H9 (cell line): Measurements from ENCODE around the gene POU6F2. TPM values are rescaled to one million over a fixed set of nuclear protein-coding genes. Genes with fewer than 3 reads are reported as not detected.

ENCODE experiments used
- DNase-seq: peaks from one replicate; pipeline ENCODE4 v3.0.0-alpha.2; 2017
- H2AFZ ChIP-seq: one replicate; pipeline ENCODE4 v1.6.1; 2013; ENCODE audit warnings: mild to moderate bottlenecking, low read length, control low read depth, moderate library complexity
- H2AK5ac ChIP-seq: 2 replicates; pipeline ENCODE4 v1.6.1; 2013; ENCODE audit warnings: low read length, control low read depth, mixed read lengths; ENCODE audit not compliant: insufficient read length
- H2BK120ac ChIP-seq: one replicate; pipeline ENCODE4 v1.6.1; 2013; ENCODE audit warnings: low read depth, mild to moderate bottlenecking, low read length, control low read depth, inconsistent platforms; ENCODE audit not compliant: poor library complexity, severe bottlenecking
- H2BK12ac ChIP-seq: 2 replicates; pipeline ENCODE4 v1.6.1; 2013; ENCODE audit warnings: low read length, control low read depth, mixed read lengths, low read depth; ENCODE audit not compliant: insufficient read length
- H2BK15ac ChIP-seq: 2 replicates; pipeline ENCODE4 v1.6.1; 2013; ENCODE audit warnings: low read depth, low read length, control low read depth
- H2BK20ac ChIP-seq: one replicate; pipeline ENCODE4 v1.6.1; 2013; ENCODE audit warnings: low read depth, mild to moderate bottlenecking, low read length, control low read depth, inconsistent platforms; ENCODE audit not compliant: poor library complexity, severe bottlenecking
- H2BK5ac ChIP-seq: 2 replicates; pipeline ENCODE4 v1.6.1; 2013; ENCODE audit warnings: low read length, control low read depth, mixed read lengths; ENCODE audit not compliant: insufficient read length
- H3K14ac ChIP-seq: 2 replicates; pipeline ENCODE4 v1.6.1; 2013; ENCODE audit warnings: low read length, control low read depth; ENCODE audit not compliant: insufficient read depth
- H3K18ac ChIP-seq: 2 replicates; pipeline ENCODE4 v1.6.1; 2013; ENCODE audit warnings: low read depth, mild to moderate bottlenecking, mixed read lengths, low read length, control low read depth; ENCODE audit not compliant: insufficient read length
- H3K23ac ChIP-seq: 2 replicates; pipeline ENCODE4 v1.6.1; 2013; ENCODE audit warnings: low read length, control low read depth, mixed read lengths, low read depth; ENCODE audit not compliant: insufficient read length
- H3K23me2 ChIP-seq: 2 replicates; pipeline ENCODE4 v1.6.1; 2013; ENCODE audit warnings: low read depth, mild to moderate bottlenecking, mixed read lengths, low read length, control low read depth; ENCODE audit not compliant: insufficient read length, poor library complexity, severe bottlenecking
- H3K27ac ChIP-seq: 2 replicates; pipeline ENCODE4 v1.5.1; 2013; ENCODE audit warnings: low read length, control low read depth, mixed read lengths, low read depth; ENCODE audit not compliant: insufficient read length
- H3K27me3 ChIP-seq: 2 replicates; pipeline ENCODE4 v1.6.1; 2013; ENCODE audit warnings: low read length, control low read depth, inconsistent platforms; ENCODE audit not compliant: insufficient read depth
- H3K4ac ChIP-seq: 2 replicates; pipeline ENCODE4 v1.6.1; 2013; ENCODE audit warnings: low read depth, mild to moderate bottlenecking, control low read depth, inconsistent platforms, low read length, moderate library complexity
- H3K4me1 ChIP-seq: 2 replicates; pipeline ENCODE4 v1.6.1; 2013; ENCODE audit warnings: low read length, control low read depth, inconsistent platforms; ENCODE audit not compliant: insufficient read depth
- H3K4me2 ChIP-seq: 2 replicates; pipeline ENCODE4 v1.6.1; 2013; ENCODE audit warnings: low read length, control low read depth, mixed read lengths; ENCODE audit not compliant: insufficient read length, insufficient read depth
- H3K56ac ChIP-seq: 2 replicates; pipeline ENCODE4 v1.6.1; 2013; ENCODE audit warnings: low read depth, mild to moderate bottlenecking, mixed read lengths, low read length, control low read depth; ENCODE audit not compliant: insufficient read length
- H3K79me1 ChIP-seq: 2 replicates; pipeline ENCODE4 v1.6.1; 2013; ENCODE audit warnings: low read depth, mild to moderate bottlenecking, moderate library complexity, low read length, control low read depth, inconsistent platforms; ENCODE audit not compliant: insufficient read depth, poor library complexity, severe bottlenecking
- H3K79me2 ChIP-seq: 2 replicates; pipeline ENCODE4 v1.6.1; 2013; ENCODE audit warnings: low read length, control low read depth, inconsistent platforms; ENCODE audit not compliant: insufficient read depth
- H3K9ac ChIP-seq: 2 replicates; pipeline ENCODE4 v1.6.1; 2013; ENCODE audit warnings: low read length, control low read depth, mixed read lengths; ENCODE audit not compliant: insufficient read length; ENCODE audit errors: extremely low read depth
- H3K9me3 ChIP-seq: one replicate; pipeline ENCODE4 v1.6.1; 2013; ENCODE audit warnings: low read depth, low read length, inconsistent platforms; ENCODE audit not compliant: control insufficient read depth
- H3T11ph ChIP-seq: one replicate; pipeline ENCODE4 v1.6.1; 2013; ENCODE audit warnings: mild to moderate bottlenecking, low read length, control low read depth, inconsistent platforms
- H4K20me1 ChIP-seq: one replicate; pipeline ENCODE4 v1.6.1; 2013; ENCODE audit not compliant: control insufficient read depth, insufficient read length, insufficient read depth
- H4K5ac ChIP-seq: 2 replicates; pipeline ENCODE4 v1.6.1; 2013; ENCODE audit warnings: low read depth, mild to moderate bottlenecking, mixed read lengths, low read length, control low read depth; ENCODE audit not compliant: insufficient read length
- H4K8ac ChIP-seq: replicated peaks from 2 replicates; pipeline ENCODE4 v1.6.1; 2013; ENCODE audit warnings: low read length, control low read depth, mixed read lengths, low read depth; ENCODE audit not compliant: insufficient read length
- H4K91ac ChIP-seq: 2 replicates; pipeline ENCODE4 v1.6.1; 2013; ENCODE audit warnings: low read depth, mild to moderate bottlenecking, moderate library complexity, mixed read lengths, low read length, control low read depth; ENCODE audit not compliant: insufficient read length
- H3K27ac Mint-ChIP-seq, 3 experiments: 2 replicates in 2 of 3; 3 replicates in 1 of 3; pipeline ENCODE4 v1.8.0; 2020 to 2021; ENCODE audit warnings: mixed read lengths in 3 of 3, mild to moderate bottlenecking in 1 of 3, moderate library complexity in 1 of 3
- H3K27me3 Mint-ChIP-seq: 2 replicates; pipeline ENCODE4 v1.8.0; 2021; ENCODE audit warnings: low read depth, mild to moderate bottlenecking, moderate library complexity, mixed read lengths
- H3K36me3 Mint-ChIP-seq, 3 experiments: 2 replicates in 2 of 3; 3 replicates in 1 of 3; pipeline ENCODE4 v1.8.0; 2020 to 2021; ENCODE audit warnings: low read depth in 3 of 3, mixed read lengths in 3 of 3; ENCODE audit not compliant: insufficient read depth in 1 of 3
- H3K4me1 Mint-ChIP-seq, 2 experiments: 2 replicates each; pipeline ENCODE4 v1.8.0; 2020; ENCODE audit warnings: mixed read lengths in 2 of 2
- H3K4me3 Mint-ChIP-seq, 2 experiments: 2 replicates in 1 of 2; 3 replicates in 1 of 2; pipeline ENCODE4 v1.8.0; 2020 to 2021; ENCODE audit warnings: mild to moderate bottlenecking in 2 of 2, mixed read lengths in 2 of 2, moderate library complexity in 1 of 2
- H3K9me3 Mint-ChIP-seq, 2 experiments: 2 replicates in 1 of 2; 3 replicates in 1 of 2; pipeline ENCODE4 v1.8.0; 2020; ENCODE audit warnings: mild to moderate bottlenecking in 2 of 2, mixed read lengths in 2 of 2, moderate library complexity in 1 of 2
- WGBS: extraction: QIAGEN DNeasy Blood & Tissue Kit; methylation state at CpG from one replicate; pipeline ENCODE4 v1.1.7; 2013; ENCODE audit warnings: missing lambda C conversion rate, low lambda C conversion rate, mixed read lengths; ENCODE audit not compliant: insufficient read length; ENCODE audit errors: extremely low coverage; 5-methylcytosine and 5-hydroxymethylcytosine counted together
- total RNA-seq: library from RNA; stranded (reverse); gene quantifications from 2 replicates; pipeline ENCODE4 v1.2.1, GENCODE V29; 2021
- TF ChIP-seq, protein P1 (sequence below): fragments of 200-600 bp; sonication (generic); conservative IDR thresholded peaks from 3 replicates; pipeline ENCODE4 v1.8.0; 2021; ENCODE audit warnings: antibody characterized with exemption, mild to moderate bottlenecking

POU6F2 gene
- total RNA-seq, 1 experiment from 2014 or later: 1.9 TPM

DNA sequence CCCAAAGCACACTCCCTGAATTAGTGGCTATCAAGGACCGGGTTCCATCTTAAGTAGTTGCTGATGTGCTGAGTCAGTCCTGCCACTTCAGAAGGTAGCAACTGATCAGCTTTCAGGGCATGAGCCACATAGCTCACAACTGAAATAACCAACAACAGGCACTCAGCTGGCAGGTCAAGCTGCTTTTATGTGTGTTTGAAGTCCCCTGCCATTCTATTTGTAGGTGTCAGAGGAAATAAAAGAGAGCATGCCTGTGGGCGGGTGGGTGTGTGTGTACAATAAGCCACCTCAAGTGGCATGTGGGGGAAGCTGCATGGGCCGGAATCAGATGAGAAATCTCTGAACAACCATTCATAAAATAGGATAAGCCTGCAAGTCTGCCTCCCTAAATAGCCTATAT lies 474.2 kb downstream of the POU6F2 start:
- Histone ChIP-seq H3K9ac (no peak overlapping the region), H3K4me1 (no peaks in the 10 kb centered on the region), H2AK5ac (no peak overlapping the region), H3K23ac (no peak overlapping the region), H4K8ac (no peak overlapping the region), H3K56ac (no peak overlapping the region), H3K27me3 (no peaks in the 10 kb centered on the region), H3K18ac (no peak overlapping the region), H3K79me1 (no peaks in the 10 kb centered on the region), H3T11ph (no peak overlapping the region), H3K4me2 (no peak overlapping the region), H3K23me2 (no peaks in the 10 kb centered on the region), H3K14ac (no peak overlapping the region), H2BK20ac (no peak overlapping the region), H4K91ac (no peak overlapping the region), H2BK15ac (no peak overlapping the region), H2AFZ (no peak overlapping the region), H2BK120ac (no peak overlapping the region), H2BK5ac (no peak overlapping the region), H4K20me1 (no peaks in the 10 kb centered on the region), H3K27ac (no peak overlapping the region), H3K9me3 (no peaks in the 10 kb centered on the region), H4K5ac (no peak overlapping the region), H3K4ac (no peak overlapping the region), H2BK12ac (no peak overlapping the region), H3K79me2 (no peaks in the 10 kb centered on the region)
- TF ChIP-seq, protein P1, sequence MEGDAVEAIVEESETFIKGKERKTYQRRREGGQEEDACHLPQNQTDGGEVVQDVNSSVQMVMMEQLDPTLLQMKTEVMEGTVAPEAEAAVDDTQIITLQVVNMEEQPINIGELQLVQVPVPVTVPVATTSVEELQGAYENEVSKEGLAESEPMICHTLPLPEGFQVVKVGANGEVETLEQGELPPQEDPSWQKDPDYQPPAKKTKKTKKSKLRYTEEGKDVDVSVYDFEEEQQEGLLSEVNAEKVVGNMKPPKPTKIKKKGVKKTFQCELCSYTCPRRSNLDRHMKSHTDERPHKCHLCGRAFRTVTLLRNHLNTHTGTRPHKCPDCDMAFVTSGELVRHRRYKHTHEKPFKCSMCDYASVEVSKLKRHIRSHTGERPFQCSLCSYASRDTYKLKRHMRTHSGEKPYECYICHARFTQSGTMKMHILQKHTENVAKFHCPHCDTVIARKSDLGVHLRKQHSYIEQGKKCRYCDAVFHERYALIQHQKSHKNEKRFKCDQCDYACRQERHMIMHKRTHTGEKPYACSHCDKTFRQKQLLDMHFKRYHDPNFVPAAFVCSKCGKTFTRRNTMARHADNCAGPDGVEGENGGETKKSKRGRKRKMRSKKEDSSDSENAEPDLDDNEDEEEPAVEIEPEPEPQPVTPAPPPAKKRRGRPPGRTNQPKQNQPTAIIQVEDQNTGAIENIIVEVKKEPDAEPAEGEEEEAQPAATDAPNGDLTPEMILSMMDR: no peak
- WGBS: no CpG with 5 or more reads among the region's 3 CpGs
- DNase-seq: no peak
- H3K27ac Mint-ChIP-seq: peak overlapping the region in 1 of 3 experiments; percentile 74; a peak in 2 of 7 replicates
- H3K27me3 Mint-ChIP-seq: no peaks in the 10 kb centered on the region
- H3K4me1 Mint-ChIP-seq: no peaks in the 10 kb centered on the region; a peak in 1 of 4 replicates
- no peak overlapping the region for H3K4me3 Mint-ChIP-seq
- H3K9me3 Mint-ChIP-seq: no peaks in the 10 kb centered on the region
- H3K36me3 Mint-ChIP-seq: no peaks in the 10 kb centered on the region
